Measurements from ENCODE around the gene EFHC1. TPM values are rescaled to one million over a fixed set of nuclear protein-coding genes. Genes with fewer than 3 reads are reported as not detected.

The EFHC1 gene
- total and polyA plus RNA-seq, 4 donors: 43.5 to 76.0 (median 44.3) TPM

- H3K27me3 ChIP-seq (ENCODE audit: control insufficient read depth, insufficient read depth, low read length): no peaks in the 10 kb centered on the region
- WGBS (ENCODE audit: insufficient coverage): 77% methylated on average over 4 of the region's 4 CpGs
- peak overlapping the region; percentile 65 for H3K27ac ChIP-seq (ENCODE audit: low read depth, low read length)
- H3K4me1 ChIP-seq (ENCODE audit: control insufficient read depth, insufficient read depth, low read length): no peaks in the 10 kb centered on the region
- no peaks in the 10 kb centered on the region for H3K9me3 ChIP-seq (ENCODE audit: control insufficient read depth, insufficient read depth, low read length)
- DNase-seq (ENCODE audit: low read depth in 4 of 6, low spot score in 6 of 6): no peak
- H3K4me3 ChIP-seq (ENCODE audit: low read depth, low read length): no peak overlapping the region
- peaks cover 13% of the 10 kb centered on the region for H3K36me3 ChIP-seq (ENCODE audit: control insufficient read depth, insufficient read depth, low read length)
These were observed 92.1 kb downstream of the EFHC1 start for GRCh38 chr6:52512199-52512598.

GRCh38 chr6:52513464-52513863, 93.3 kb downstream of the EFHC1 start:
- Histone ChIP-seq H3K27ac (ENCODE audit: low read depth, low read length) (no peak overlapping the region), H3K9me3 (ENCODE audit: control insufficient read depth, insufficient read depth, low read length) (no peaks in the 10 kb centered on the region), H3K4me1 (ENCODE audit: control insufficient read depth, insufficient read depth, low read length) (peaks cover 12% of the 10 kb centered on the region), H3K4me3 (ENCODE audit: low read depth, low read length) (no peak overlapping the region), H3K36me3 (ENCODE audit: control insufficient read depth, insufficient read depth, low read length) (peaks cover 9% of the 10 kb centered on the region), H3K27me3 (ENCODE audit: control insufficient read depth, insufficient read depth, low read length) (no peaks in the 10 kb centered on the region)
- 69% methylated on average over 2 of the region's 2 CpGs for WGBS (ENCODE audit: insufficient coverage)
- DNase-seq (ENCODE audit: low read depth in 4 of 6, low spot score in 6 of 6): no peak

- Histone ChIP-seq H3K36me3 (ENCODE audit: control insufficient read depth, insufficient read depth, low read length) (peaks cover 8% of the 10 kb centered on the region), H3K27me3 (ENCODE audit: control insufficient read depth, insufficient read depth, low read length) (no peaks in the 10 kb centered on the region), H3K9me3 (ENCODE audit: control insufficient read depth, insufficient read depth, low read length) (no peaks in the 10 kb centered on the region), H3K4me1 (ENCODE audit: control insufficient read depth, insufficient read depth, low read length) (peaks cover 14% of the 10 kb centered on the region), H3K27ac (ENCODE audit: low read depth, low read length) (no peak overlapping the region), H3K4me3 (ENCODE audit: low read depth, low read length) (no peak overlapping the region)
- no CpG with 5 or more reads among the region's 4 CpGs for WGBS (ENCODE audit: insufficient coverage)
- DNase-seq (ENCODE audit: low read depth in 4 of 6, low spot score in 6 of 6): no peak
These were observed 93.8 kb downstream of the EFHC1 start for GRCh38 chr6:52513896-52514295.

GRCh38 chr6:52514514-52514913, 94.4 kb downstream of the EFHC1 start:
- Histone ChIP-seq H3K4me1 (ENCODE audit: control insufficient read depth, insufficient read depth, low read length) (peaks cover 14% of the 10 kb centered on the region), H3K27ac (ENCODE audit: low read depth, low read length) (no peak overlapping the region), H3K36me3 (ENCODE audit: control insufficient read depth, insufficient read depth, low read length) (peaks cover 2% of the 10 kb centered on the region), H3K9me3 (ENCODE audit: control insufficient read depth, insufficient read depth, low read length) (no peaks in the 10 kb centered on the region), H3K27me3 (ENCODE audit: control insufficient read depth, insufficient read depth, low read length) (no peaks in the 10 kb centered on the region), H3K4me3 (ENCODE audit: low read depth, low read length) (no peak overlapping the region)
- no peak for DNase-seq (ENCODE audit: low read depth in 4 of 6, low spot score in 6 of 6)
- WGBS (ENCODE audit: insufficient coverage): 70% methylated on average over 7 of the region's 7 CpGs

- H3K27me3 ChIP-seq (ENCODE audit: control insufficient read depth, insufficient read depth, low read length): no peaks in the 10 kb centered on the region
- H3K27ac ChIP-seq (ENCODE audit: low read depth, low read length): no peak overlapping the region
- H3K9me3 ChIP-seq (ENCODE audit: control insufficient read depth, insufficient read depth, low read length): no peaks in the 10 kb centered on the region
- no peak for DNase-seq (ENCODE audit: low read depth in 4 of 6, low spot score in 6 of 6)
- peaks cover 14% of the 10 kb centered on the region for H3K4me1 ChIP-seq (ENCODE audit: control insufficient read depth, insufficient read depth, low read length)
- no peak overlapping the region for H3K4me3 ChIP-seq (ENCODE audit: low read depth, low read length)
- peaks cover 2% of the 10 kb centered on the region for H3K36me3 ChIP-seq (ENCODE audit: control insufficient read depth, insufficient read depth, low read length)
- 50% methylated on average over 1 of the region's 2 CpGs for WGBS (ENCODE audit: insufficient coverage)
These were observed 95.2 kb downstream of the EFHC1 start for GRCh38 chr6:52515219-52515960.

- Histone ChIP-seq H3K36me3 (ENCODE audit: control insufficient read depth, insufficient read depth, low read length) (peaks cover 2% of the 10 kb centered on the region), H3K27ac (ENCODE audit: low read depth, low read length) (no peak overlapping the region), H3K27me3 (ENCODE audit: control insufficient read depth, insufficient read depth, low read length) (no peaks in the 10 kb centered on the region), H3K4me3 (ENCODE audit: low read depth, low read length) (no peak overlapping the region), H3K9me3 (ENCODE audit: control insufficient read depth, insufficient read depth, low read length) (no peaks in the 10 kb centered on the region), H3K4me1 (ENCODE audit: control insufficient read depth, insufficient read depth, low read length) (peaks cover 14% of the 10 kb centered on the region)
- no CpG with 5 or more reads among the region's 1 CpG for WGBS (ENCODE audit: insufficient coverage)
- DNase-seq (ENCODE audit: low read depth in 4 of 6, low spot score in 6 of 6): no peak
These were observed 96.1 kb downstream of the EFHC1 start for GRCh38 chr6:52516269-52516668.

- no peaks in the 10 kb centered on the region for H3K27me3 ChIP-seq (ENCODE audit: control insufficient read depth, insufficient read depth, low read length)
- DNase-seq (ENCODE audit: low read depth in 4 of 6, low spot score in 6 of 6): no peak
- no peak overlapping the region for H3K4me3 ChIP-seq (ENCODE audit: low read depth, low read length)
- H3K27ac ChIP-seq (ENCODE audit: low read depth, low read length): no peak overlapping the region
- 90% methylated on average over 2 of the region's 3 CpGs for WGBS (ENCODE audit: insufficient coverage)
- no peaks in the 10 kb centered on the region for H3K9me3 ChIP-seq (ENCODE audit: control insufficient read depth, insufficient read depth, low read length)
- peaks cover 14% of the 10 kb centered on the region for H3K4me1 ChIP-seq (ENCODE audit: control insufficient read depth, insufficient read depth, low read length)
- H3K36me3 ChIP-seq (ENCODE audit: control insufficient read depth, insufficient read depth, low read length): peaks cover 2% of the 10 kb centered on the region
These were observed 96.8 kb downstream of the EFHC1 start for GRCh38 chr6:52516943-52517342.

- Histone ChIP-seq H3K9me3 (ENCODE audit: control insufficient read depth, insufficient read depth, low read length) (no peaks in the 10 kb centered on the region), H3K36me3 (ENCODE audit: control insufficient read depth, insufficient read depth, low read length) (no peaks in the 10 kb centered on the region), H3K4me1 (ENCODE audit: control insufficient read depth, insufficient read depth, low read length) (peaks cover 14% of the 10 kb centered on the region), H3K27ac (ENCODE audit: low read depth, low read length) (peak overlapping the region; percentile 87), H3K27me3 (ENCODE audit: control insufficient read depth, insufficient read depth, low read length) (no peaks in the 10 kb centered on the region), H3K4me3 (ENCODE audit: low read depth, low read length) (no peak overlapping the region)
- 30% methylated on average over 11 of the region's 14 CpGs for WGBS (ENCODE audit: insufficient coverage)
- DNase-seq (ENCODE audit: low read depth in 4 of 6, low spot score in 6 of 6): peak in 4 of 6 donors; percentile 26 to 76 (median 50)
These were observed 97.5 kb downstream of the EFHC1 start for GRCh38 chr6:52517502-52518278.

GRCh38 chr6:52518279-52518945, 98.3 kb downstream of the EFHC1 start:
- Histone ChIP-seq H3K27ac (ENCODE audit: low read depth, low read length) (peak overlapping the region; percentile 87), H3K27me3 (ENCODE audit: control insufficient read depth, insufficient read depth, low read length) (no peaks in the 10 kb centered on the region), H3K4me3 (ENCODE audit: low read depth, low read length) (no peak overlapping the region), H3K36me3 (ENCODE audit: control insufficient read depth, insufficient read depth, low read length) (no peaks in the 10 kb centered on the region), H3K4me1 (ENCODE audit: control insufficient read depth, insufficient read depth, low read length) (peaks cover 14% of the 10 kb centered on the region), H3K9me3 (ENCODE audit: control insufficient read depth, insufficient read depth, low read length) (no peaks in the 10 kb centered on the region)
- no peak for DNase-seq (ENCODE audit: low read depth in 4 of 6, low spot score in 6 of 6)
- 79% methylated on average over 9 of the region's 13 CpGs for WGBS (ENCODE audit: insufficient coverage)
